ENCODE data around the gene RAB39B. TPM values are rescaled to one million over a fixed set of nuclear protein-coding genes. Genes with fewer than 3 reads are reported as not detected.
"Not testable (repeated sequence)": the region's sequence is repeated elsewhere in the genome, so short reads cannot be mapped to it uniquely, and the experiment has no call there.

Gene RAB39B
- total RNA-seq, 2 donors from 2014 or later = 8.3 to 13.4 TPM

DNA sequence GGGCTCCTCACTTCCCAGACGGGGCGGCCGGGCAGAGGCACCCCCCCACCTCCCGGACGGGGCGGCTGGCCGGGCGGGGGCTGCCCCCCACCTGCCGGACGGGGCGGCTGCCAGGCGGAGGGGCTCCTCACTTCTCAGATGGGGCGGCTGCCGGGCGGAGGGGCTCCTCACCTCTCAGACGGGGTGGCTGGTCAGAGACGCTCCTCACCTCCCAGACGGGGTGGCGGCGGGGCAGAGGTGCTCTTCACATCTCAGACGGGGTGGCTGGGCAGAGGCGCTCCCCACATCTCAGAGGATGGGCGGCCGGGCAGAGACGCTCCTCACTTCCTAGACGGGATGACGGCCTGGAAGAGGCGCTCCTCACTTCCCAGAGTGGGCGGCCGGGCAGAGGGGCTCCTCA lies 40.5 kb downstream of the RAB39B start:
- Mint-ChIP-seq H3K36me3 (peaks cover 7 to 17% of the 10 kb centered on the region in 2 donors), H3K27ac (peak overlapping the region in 1 of 2 donors; percentile 56)
- DNase-seq (ENCODE audit: low spot score in 2 of 2); ATAC-seq; H3K9me3 Mint-ChIP-seq: not testable (repeated sequence)

DNA sequence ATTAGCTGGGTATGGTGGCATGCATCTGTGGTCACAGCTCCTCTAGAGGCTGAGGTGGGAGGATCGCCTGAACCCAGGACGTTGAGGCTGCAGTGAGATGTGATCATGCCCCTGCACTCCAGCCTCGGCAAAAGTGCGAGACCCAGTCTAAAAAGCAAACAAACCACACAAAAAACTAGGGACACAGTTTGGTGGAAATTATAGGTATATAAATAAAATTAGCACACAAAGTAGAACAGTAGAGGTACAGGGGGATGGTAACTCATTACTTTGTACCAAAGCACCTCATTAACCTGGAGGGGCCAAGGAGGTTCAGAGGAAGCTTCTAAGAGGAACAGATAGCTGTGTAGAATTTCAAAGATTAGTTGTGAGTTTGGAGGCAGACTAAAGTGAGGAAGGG lies 42.9 kb downstream of the RAB39B start:
- Mint-ChIP-seq H3K36me3 (peaks cover 11 to 17% of the 10 kb centered on the region in 2 donors), H3K27ac (no peak overlapping the region), H3K9me3 (no peaks in the 10 kb centered on the region)
- no peak for ATAC-seq
- DNase-seq (ENCODE audit: low spot score in 2 of 2) = no peak

DNA sequence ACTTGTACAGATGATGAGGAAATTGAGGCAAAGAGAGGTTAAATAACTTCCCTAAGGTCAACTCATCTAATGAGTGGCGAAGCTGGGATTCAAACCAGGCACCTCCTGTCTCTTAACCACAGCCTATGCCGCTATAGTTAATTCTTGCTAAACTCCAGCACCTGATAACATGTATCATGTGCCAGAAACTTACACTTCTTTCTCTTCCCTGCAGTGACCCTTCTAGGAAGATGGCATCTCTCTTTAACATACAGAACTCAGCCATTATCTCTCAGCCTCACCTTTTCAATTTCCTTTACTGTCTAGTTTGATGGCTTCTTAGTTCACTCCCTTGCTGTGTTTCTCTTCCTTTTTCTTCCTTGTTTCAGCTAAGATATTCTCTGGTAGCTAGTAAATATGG lies 45.5 kb downstream of the RAB39B start:
- H3K9me3 Mint-ChIP-seq = no peaks in the 10 kb centered on the region
- peaks cover 11% of the 10 kb centered on the region in 2 donors for H3K36me3 Mint-ChIP-seq
- DNase-seq (ENCODE audit: low spot score in 2 of 2) (no peak), ATAC-seq (no peak)
- H3K27ac Mint-ChIP-seq = no peak overlapping the region

DNA sequence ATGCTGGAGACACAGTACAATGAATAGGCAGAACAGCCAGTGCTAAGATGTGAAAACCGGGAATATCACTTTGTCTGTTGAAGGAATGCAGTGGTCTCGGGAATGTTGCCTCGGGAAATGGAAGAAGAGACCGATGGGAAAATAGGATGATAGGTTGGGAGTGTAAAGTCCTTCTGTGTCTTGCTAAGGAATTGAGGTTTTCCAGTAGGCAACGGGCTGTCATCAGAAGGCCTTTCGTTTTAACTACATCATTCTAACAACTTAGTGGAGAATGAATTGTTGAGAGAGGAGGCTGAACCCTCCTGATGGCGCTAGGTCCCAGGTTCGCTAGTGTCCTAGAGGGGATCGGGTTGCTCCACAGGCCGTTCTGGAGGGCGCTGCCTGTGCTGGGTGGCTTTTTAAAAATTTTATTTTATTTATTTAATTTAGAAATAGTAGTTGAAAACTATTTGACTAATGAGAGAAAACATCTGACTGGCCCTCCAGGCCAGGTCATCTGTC lies 47.3 kb downstream of the RAB39B start:
- no peak for ATAC-seq
- no peak for DNase-seq (ENCODE audit: low spot score in 2 of 2)
- peak overlapping the region; percentile 91 to 92 for H3K27ac Mint-ChIP-seq
- no peaks in the 10 kb centered on the region for H3K9me3 Mint-ChIP-seq
- peaks cover 8 to 11% of the 10 kb centered on the region in 2 donors for H3K36me3 Mint-ChIP-seq

DNA sequence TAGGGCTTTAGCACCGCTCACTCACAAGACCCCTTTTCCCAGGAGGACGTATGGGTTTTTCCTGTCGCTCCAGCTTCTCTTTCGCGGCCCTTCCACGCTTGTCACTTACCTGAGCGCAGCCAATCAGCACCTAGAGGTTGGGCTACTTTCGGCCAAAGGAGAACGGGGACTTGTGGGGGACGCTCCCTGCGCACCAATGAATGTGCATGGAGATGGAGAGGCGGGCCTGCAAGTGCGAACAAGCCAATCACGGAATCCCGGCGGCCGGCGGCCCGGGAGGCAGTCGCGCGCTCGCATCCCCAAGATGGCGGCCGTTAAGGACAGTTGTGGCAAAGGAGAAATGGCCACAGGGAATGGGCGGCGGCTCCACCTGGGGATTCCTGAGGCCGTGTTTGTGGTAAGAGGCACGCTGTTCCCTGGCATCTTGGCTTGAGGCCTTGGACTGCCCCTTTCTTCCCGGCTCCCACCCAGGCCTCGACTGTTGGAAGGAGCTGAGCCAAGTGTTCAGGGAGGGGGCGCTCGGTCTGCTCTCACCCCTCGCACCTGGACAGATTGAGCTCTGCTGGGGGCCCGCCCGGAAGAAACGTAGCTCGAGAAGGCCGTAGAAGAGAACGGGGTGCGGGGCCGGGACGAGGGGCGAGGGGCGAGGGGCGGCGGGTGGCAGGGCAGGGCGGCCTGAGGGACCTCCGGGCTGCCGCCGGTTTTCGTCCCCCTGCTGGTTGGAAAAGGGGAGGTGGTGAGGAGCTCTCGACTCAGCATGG lies 47.9 kb downstream of the RAB39B start, which contains the start of gene VBP1:
Gene VBP1 (plus strand): TSS at position 282 of the 761 bp plus-strand sequence. CDS start 23 bp downstream, at position 305.
- peaks cover 1 to 5% of the 10 kb centered on the region in 2 donors for H3K36me3 Mint-ChIP-seq
- DNase-seq (ENCODE audit: low spot score in 2 of 2) = peak; percentile 75 to 89
- peak within 1 kb of the TSS; percentile 91 to 92 for H3K27ac Mint-ChIP-seq
- no peaks in the 10 kb centered on the region for H3K9me3 Mint-ChIP-seq
- ATAC-seq = peak; percentile 99

DNA sequence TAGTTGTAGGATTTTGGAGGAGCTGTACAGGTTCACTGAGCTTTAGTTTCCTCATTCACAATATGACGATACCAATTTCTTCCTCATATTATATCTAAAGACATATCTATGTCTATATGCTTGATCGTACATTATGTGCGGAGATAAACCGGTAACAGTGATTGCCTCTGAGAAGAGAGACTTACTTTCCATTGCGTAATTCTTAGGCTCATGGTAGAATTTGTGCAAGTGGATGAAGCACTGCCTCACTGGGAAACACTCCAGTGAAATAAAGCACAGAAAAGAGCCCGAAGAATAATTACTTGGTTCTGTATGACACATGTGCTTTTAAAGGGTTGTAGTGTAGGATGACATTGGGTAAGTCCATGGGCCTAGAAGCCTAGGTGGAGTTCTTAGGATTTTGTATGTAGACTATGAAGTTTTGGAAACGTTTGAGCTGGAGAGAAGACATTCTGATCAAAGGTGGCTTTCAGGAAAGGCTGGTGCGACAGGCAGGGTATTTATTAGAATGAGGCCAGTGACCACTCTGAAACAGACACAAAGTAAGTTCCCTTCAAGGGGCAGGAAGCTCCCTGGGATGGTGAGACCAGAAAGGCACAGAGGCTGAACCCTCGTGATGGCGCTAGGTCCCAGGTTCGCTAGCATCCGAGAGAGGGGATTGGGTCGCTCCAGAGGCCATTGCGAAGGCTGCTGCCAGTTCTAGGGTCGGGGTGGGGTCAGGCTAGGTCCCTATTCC lies 48.7 kb downstream of the RAB39B start:
- peak; percentile 43 to 51 for ATAC-seq
- H3K36me3 Mint-ChIP-seq = peaks cover 0 to 5% of the 10 kb centered on the region in 2 donors
- peak overlapping the region; percentile 91 to 92 for H3K27ac Mint-ChIP-seq
- no peaks in the 10 kb centered on the region for H3K9me3 Mint-ChIP-seq
- DNase-seq (ENCODE audit: low spot score in 2 of 2) = no peak

DNA sequence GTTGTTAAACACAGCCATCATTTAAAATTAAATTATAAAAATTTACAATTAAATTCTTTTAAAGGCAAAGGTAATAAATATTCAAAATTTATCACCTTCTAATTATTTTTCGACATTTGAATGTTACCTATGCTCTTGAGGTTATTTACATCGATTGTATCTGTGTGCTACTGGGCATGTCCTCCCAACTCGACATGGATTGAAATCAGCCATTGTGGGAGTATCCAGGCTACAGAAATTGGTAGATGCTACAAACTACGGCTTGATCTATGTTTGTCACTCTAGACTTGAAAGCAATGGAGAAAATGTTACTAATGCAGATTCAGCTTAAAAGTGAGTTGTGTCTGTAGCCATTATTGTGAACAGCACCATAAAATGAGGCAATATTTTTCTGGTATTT lies 50.6 kb downstream of the RAB39B start:
- Mint-ChIP-seq H3K9me3 (no peaks in the 10 kb centered on the region), H3K36me3 (peaks cover 0 to 5% of the 10 kb centered on the region in 2 donors), H3K27ac (no peak overlapping the region)
- ATAC-seq = no peak
- DNase-seq (ENCODE audit: low spot score in 2 of 2) = no peak

DNA sequence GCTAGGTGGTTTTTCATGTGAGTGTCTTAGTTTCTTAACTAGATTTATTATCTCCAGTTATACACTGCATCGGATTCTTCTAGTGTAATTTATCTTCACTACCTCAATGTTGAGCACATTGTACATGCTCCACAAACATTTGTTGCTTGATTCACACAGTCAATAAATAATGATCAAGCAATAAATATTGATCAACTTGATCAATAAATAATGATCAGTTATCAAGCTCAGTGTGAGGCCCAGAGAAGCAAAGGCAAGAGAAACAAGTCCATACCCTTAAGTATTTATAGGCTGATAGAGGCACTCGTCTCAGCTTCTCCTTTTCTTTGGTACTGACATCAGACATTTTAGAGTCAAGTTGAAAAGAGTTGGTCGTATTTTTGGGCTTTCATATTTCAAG lies 53.1 kb downstream of the RAB39B start:
- Mint-ChIP-seq H3K27ac (no peak overlapping the region), H3K9me3 (no peaks in the 10 kb centered on the region), H3K36me3 (no peaks in the 10 kb centered on the region)
- no peak for ATAC-seq
- no peak for DNase-seq (ENCODE audit: low spot score in 2 of 2)

Other genes with a start within 250 kb of the RAB39B start
- 1 to 10 TPM; 5.6 to 5.8 TPM for gene F8, start 241.8 kb downstream of the RAB39B start, total RNA-seq
- 10 to 100 TPM; 62.2 to 95.1 TPM for gene FUNDC2, start 237.6 kb downstream of the RAB39B start, total RNA-seq
- 1 to 10 TPM; 4.8 to 7.6 TPM for gene CMC4, start 193.4 kb downstream of the RAB39B start, total RNA-seq
- 10 to 100 TPM; 17.1 to 19.5 TPM for gene MTCP1, start 193.4 kb downstream of the RAB39B start, total RNA-seq
- gene BRCC3, start 193.0 kb downstream of the RAB39B start, total RNA-seq = 10 to 100 TPM; 15.7 to 31.5 TPM
- 100 to 1,000 TPM in 1 of 2 donors, 10 to 100 TPM in 1; 82.3 to 144 TPM for gene VBP1, start 48.0 kb downstream of the RAB39B start, total RNA-seq
- under 1 TPM in 1 of 2 donors, not detected in 1; 0.64 TPM for gene CLIC2, start 70.1 kb upstream of the RAB39B start, total RNA-seq
- gene F8A2, start 117.6 kb upstream of the RAB39B start, total RNA-seq = not detected
- gene F8A3, start 194.1 kb upstream of the RAB39B start, total RNA-seq = 10 to 100 TPM in 1 of 2 donors, 1 to 10 TPM in 1; 9.7 to 20.8 TPM

Data from activated naive CD4-positive, alpha-beta T cell treated with anti-CD3 and anti-CD28 coated beads, Interleukin-2, amount 50 U/mL, for 72 hours (primary cell).